HG02642 (cell line): ENCODE data around the gene LINC00632.
A peak's percentile ranks its signal among the peaks of the same experiment; 100 is the strongest.
"Not testable (repeated sequence)": the region's sequence is repeated elsewhere in the genome, so short reads cannot be mapped to it uniquely, and the experiment has no call there.

Source experiments
- ATAC-seq: cut with Tn5 transposase; IDR thresholded peaks from one replicate; pipeline ENCODE4 v1.9.1; 2021; ENCODE audit warnings: mild to moderate bottlenecking; ENCODE audit not compliant: unreplicated experiment, poor library complexity

Gene LINC00632

DNA sequence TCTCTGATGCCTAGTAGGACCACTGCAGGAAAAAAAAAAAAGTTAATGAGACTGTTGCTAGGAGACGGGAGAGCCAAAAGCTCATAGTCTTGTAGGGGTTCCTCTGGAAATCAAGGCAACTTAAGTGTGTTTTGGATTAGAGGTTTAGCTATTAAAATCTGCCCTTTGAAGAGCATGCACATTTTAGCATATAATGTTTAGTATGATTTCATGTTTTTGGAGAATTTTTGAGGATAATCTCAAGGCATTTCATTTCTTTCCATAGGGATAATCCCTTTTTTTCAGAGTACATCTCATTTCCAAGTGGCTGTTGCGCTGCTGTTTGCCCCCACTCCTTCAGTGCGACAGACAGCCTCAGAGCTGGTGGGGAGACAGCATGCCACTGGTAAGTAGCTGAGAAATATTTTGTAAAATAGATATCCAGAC is at the start of gene LINC00632:
Gene LINC00632, plus strand, starts transcription at position 339 of the 426 bp plus-strand sequence.
- ATAC-seq = no peak

DNA sequence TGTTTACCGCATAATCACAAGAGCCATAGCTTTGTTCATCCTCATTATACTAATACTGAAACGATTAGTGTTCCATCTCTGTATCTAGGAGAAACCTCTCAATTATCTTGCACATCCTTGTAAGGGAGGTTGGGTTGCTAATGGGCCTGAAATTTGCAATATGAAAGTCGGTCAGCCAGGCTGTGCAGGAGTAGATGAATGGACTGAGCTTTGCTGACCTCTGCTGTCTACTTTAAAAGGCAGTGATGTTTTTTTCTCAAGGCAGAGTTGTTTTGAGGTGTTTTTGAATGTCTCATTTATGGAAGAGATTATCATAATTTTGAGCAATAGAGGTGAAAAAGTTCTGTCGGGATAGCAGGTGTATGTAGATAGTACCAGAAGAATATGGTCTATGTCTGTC is 47.9 kb upstream of the LINC00632 start:
- no peak for ATAC-seq

DNA sequence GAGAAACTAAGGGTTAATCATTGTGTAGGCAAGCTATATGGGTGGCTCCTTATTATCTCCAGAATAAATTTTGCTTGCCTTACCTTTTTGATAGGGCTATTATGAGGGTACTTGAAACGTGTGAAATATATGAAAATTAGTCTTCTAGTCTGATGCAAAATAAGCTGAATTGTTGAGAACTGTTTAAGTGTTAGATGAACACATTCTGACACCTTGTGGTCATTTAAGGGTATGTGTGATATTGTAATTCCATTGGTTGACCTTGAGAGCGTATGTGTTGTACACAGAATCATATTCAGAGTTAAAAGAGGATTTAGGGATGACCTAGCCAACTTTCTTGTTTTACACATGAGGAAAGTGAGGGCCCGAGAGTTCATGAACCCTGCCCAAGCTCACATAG is 44.6 kb upstream of the LINC00632 start:
- ATAC-seq = no peak

DNA sequence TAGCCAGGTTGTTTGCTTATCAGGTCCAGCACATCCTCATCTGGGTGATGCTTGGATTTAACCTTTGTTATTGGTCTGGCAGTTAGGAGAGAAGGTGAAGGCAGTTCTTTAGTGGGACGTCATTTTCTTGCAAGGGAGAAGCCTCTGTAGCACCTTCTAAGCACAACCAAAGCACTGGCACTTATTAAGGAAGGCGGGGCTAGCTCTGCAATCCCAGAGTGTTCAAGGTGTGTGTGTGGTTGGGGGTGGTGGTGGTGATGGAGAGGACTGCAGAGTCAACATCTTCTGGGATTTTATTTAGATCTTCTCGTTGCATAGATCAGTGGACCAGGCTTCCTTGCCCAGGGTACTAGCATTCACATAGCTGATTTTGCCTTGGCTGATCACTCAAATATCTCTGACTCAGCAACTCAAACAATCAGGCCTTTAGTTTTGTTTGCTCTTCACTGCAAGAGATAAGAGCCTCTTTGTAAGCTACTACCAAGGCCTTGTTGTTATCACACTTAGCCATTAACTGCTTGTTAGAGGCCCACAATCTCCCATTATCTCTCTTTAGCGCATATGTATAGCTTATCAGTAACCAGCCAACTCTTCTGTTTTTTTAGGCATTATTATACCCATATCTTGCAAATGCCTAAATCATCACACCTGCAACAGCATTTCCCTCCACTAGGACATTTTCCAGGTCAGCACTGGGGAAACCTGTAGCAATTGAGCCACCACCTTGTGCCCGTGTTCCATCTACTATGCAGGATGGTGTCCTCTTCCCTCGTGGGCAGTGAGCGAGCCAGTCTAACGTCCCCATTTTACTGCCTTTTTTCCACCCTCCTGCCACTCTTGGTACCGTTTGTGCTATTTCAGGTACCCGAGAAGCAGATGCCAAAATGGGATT is 36.5 kb upstream of the LINC00632 start:
- ATAC-seq = no peak

DNA sequence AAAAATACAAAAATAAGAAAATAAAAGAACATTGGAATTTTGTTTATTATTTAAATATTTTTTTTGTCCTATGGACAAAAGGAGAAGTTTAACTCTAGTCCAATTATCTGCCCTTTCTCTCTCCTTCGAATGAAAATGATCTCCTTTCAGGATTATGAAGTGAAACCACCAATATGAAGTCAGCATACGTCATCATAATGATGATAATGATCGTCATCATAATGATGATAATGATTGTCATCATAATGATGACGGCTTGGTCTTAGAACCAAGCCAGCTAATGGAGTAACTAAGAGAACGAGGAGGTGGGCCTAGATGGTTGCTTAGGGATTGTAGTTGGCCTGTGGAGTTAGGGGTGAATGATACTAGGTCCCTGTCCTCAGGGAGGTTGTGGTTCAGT is 21.9 kb upstream of the LINC00632 start:
- no peak for ATAC-seq

DNA sequence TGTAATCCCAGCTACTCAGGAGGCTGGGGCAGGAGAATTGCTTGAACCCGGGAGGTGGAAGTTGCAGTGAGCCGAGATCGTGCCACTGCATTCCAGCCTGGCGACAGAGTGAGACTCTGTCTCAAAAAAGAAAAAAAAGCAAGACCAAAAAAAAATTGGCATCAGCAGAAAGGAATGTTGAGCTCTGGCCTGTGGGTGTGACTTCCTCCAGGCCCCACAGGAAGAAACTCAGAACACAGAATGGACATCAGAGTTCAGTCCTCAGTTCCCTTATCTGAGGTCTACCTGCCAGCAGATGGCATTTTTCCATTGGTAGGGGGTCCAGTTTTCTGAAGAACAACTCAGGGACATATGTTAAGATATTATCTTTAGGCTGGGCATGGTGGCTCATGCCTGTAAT is 18.0 kb upstream of the LINC00632 start:
- not testable (repeated sequence) for ATAC-seq

DNA sequence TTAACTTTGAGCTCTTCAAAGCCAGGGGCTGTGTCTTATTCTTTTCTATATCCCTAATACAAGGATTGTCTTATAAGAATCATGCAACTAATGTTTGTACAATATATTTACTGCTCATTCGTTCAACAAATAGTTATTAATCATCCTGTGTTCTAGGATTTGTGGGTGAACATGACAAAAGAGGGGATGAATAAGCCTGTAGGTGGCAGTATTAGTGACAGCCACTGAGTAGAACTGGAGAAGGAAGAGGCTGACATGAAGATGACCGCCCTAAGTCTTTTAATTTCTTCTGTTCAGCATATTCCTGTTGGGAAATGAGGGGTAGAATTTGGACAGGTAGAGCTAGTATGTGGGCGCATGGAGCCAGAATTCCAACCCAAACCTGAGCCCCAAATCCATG is 11.9 kb upstream of the LINC00632 start:
- ATAC-seq = no peak

DNA sequence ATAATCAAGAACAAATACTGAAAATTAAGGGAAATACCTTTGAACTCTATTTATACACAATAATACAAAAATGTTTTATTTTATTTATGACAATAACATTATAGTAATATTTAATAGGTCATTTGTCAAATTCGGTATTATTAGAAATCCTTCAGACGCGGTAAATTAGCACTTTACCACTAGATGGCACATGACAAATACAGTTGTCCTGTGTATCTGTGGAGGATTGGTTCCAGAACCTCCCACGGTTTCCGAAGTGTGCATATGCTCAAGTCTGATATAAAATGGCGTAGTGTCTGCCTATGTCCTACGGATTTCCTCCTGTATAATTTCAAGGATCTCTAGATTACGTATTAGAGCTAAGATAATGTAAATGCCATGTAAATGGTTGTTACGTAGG is 8.1 kb upstream of the LINC00632 start:
- ATAC-seq = no peak

DNA sequence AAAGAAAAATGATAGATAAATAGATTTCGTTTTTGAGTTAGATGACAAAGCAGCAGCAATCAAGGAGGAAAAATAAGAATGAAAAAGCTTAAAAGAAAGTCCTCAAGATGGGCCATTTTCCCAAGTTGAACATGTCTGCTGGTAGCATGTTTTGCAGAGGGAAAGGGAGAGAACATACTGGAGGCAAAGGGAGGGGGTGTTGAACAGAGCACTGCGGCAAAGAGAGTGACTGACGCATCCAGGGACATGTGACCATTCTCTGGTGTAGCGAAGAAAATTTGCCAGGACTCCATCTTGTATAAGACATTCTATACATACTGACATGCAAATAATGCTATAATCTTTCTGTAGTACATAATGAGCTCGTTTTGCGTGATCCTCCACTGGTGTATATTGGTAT is 1.2 kb downstream of the LINC00632 start:
- no peak for ATAC-seq

DNA sequence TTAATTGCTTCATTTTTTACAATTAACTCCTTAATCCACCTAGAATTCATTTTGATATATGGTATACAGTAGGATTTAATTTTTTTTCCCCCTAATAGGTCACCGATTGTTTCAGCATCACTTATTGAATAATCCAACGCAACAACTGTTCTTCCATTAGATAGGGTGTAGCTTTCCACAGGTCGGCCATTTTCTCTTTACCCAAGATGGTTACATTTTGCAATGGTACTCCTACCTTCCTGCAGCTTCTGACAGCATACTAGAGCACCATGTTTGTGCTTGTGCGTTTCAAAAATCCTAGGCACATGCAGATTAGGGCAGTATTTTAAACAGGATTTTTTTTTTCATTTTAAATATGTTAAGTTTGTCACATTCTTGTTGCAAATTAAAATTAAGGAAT is 2.3 kb downstream of the LINC00632 start:
- ATAC-seq = no peak

DNA sequence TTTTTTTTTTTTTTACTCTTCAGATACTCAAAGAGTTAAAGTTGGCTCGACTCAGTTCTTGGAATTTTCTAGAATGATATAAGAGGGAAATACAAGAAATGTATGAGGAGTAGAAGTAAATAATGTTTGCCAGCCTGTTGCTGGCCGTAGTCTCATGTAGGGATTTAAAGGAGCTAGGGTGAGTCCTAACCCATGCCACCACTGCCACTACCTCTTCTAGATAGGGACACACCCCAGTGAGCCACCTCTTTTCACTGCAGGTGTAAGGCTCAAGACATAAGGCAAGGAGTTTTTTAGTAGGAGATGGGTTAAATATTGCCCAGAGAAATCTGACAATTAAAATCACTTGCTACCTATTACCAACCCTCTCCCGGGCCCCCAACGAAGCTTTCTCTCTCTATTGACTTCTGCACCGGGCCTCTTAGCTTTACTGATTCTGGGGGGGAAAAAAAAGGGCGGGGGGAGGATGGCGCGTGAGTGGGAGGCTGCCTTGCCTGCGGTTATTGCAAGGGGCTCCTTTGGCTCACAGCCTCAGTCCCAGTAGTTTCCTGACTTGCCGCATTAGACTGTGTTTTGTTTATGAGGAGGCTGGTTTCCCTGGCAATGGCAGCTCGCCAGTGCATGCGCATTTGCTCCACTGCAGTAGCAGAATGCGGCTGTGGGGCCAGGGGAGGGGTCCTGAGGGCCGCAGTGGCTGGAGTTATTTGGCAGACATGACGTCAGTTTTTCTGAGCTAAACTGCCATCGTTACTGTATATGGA is 3.0 kb downstream of the LINC00632 start:
- ATAC-seq = no peak

DNA sequence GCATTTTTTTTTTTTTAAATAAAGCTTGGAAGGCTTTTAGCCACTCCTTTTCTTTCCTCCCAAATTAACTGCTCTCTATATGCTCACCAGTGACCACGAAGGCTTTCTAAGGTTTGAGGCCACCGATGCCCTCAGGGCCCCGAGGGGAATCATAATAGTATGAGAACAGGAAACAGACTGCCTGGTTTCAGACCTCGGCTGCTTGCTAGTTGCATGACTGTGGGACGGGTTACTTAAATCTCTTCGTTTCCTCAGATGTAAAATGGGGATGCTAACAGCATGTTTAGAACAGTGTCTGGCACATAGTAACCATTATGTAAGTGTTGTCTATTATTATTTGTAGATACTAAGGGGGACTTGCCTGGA is 3.6 kb downstream of the LINC00632 start:
- ATAC-seq = no peak

DNA sequence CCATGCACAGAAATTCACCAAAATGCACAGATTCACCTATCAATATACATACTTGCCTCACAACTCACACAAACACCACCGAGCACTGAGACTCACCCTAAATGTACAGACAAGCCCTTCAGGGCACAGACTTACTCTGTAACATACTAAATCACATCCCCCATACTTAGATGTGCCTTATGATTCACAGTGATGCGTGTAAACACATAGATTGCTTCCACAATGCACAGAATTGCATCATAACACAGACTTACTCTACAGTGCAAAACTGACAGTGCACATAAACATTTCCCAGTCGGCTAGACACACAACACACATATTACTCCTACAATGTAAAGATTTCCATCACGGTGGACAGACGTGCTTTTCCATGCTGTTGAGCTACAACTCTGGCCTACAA is 6.2 kb downstream of the LINC00632 start:
- no peak for ATAC-seq

DNA sequence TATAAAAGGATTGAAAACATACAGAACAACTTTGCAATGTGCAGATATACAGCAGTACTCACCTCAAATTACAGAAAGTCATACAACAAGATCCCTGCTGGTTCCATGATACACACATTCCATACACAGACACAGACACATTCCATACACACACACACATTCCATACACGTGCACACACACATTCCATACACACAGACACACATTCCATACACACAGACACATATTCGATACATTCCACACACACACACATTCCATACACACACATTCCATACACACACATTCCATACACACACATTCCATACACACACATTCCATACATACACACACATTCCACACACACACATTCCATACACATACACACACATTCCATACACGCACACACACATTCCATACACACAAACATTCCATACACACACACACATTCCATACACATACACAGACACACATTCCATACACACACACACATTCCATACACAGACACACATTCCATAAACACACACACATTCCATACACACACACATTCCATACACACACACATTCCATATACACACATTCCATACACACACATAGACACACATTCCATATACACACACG is 13.7 kb downstream of the LINC00632 start:
- no peak for ATAC-seq

DNA sequence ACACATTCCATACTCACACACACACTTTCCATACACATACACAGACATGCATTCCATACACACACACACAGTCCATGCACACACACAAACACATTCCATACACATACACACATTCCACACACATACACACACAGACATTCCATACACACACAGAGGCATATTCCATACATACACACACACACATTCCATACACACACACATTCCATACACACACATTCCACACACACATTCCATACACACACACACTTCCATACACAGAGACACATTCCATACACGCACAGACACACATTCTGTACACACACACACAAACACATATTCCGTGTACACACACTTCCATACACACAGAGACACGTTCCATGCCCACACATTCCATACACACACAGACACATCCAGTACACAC is 14.8 kb downstream of the LINC00632 start:
- no peak for ATAC-seq

DNA sequence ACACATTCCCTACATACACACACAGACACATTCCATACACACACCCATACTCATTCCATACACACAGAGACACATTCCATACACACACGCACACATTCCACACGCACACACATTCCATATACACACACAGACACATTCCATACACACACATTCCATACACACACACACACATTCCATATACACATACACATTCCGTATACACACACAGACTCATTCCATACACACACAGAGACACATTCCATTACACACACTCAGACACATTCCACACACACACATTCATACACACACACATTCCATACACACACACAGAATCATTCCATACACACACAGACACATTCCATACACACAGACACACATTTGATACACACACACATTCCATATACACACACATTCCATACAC is 15.2 kb downstream of the LINC00632 start:
- ATAC-seq = no peak

DNA sequence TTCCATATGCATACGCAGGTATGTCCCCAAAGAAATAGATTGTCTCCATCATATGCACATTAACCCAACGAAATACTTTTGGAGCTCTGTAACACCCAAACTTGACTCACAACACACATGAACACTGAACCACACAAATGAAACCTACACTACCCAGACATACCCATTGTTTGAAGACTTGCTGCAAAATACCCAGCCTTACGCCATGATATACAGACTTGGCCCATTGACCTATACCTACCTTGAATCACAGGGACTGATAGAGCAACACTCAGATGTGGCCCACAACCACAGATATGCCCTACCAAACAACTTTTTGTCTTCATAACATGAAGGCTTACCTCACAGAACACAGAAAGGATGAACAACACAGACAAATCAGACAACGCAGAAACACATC is 15.9 kb downstream of the LINC00632 start:
- no peak for ATAC-seq

DNA sequence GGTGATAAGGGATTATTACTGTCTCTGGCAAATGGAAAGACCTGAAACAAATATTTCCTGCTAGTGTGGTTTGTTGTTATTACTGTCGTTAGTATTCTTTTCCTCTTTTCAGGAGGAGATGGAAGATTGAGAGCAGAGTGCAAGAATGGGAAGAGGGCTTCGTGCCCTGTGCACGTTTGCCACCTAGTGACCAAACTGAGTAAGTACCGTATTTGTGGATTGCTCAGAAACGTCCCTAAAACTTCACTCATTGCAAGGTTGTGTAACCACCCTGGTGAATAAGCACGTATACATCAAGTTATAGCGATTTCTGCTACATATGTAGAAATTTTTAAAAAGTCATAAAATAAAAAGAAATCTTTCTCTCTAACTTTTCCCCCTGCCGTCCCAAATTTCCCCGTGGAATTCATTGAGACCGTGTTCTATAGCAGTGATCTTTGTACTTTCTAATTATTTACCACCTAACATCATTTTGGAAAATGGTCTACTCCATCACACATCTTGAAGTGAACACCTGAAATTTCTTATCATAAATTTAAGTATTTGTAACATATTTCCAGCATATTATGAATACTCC is 24.3 kb downstream of the LINC00632 start:
- peak; percentile 57 for ATAC-seq

DNA sequence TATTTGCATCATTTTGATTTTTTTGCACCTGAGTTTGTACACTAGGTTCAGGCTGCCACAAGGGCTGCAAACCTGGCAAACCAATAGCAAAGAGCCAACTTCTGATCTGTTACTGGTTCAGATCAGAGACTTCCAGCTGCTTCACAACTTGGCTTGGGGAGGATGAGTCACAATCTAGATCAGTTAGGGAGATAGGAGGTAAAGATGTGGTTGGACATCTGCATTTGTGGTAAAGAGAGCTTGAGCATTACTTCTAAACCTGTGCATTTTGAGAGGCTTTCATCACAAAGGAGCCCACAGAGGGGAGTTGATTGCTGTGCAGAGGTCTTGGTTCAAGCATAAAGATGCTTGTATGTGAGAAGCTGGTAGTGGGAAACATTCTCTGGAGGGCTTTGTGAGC is 34.5 kb downstream of the LINC00632 start:
- ATAC-seq = no peak

DNA sequence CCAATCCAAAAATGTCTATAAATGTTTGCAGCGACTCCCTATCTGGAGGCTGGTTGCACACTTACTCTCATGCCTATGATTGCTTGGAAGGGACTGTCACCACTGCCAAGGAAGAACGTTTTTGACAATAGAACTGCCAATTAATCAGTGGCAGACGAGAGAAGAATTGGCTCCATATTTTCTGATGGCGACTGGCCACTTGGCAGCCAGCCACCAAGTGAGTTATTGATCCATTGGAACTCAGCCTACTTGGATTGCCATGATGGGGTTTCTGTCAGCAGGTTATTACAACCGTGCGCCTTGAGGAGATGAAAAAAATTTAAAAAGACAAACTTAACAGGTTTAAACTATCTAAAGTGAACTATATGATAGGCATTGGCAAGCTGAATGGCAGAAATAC is 47.4 kb downstream of the LINC00632 start:
- no peak for ATAC-seq

DNA sequence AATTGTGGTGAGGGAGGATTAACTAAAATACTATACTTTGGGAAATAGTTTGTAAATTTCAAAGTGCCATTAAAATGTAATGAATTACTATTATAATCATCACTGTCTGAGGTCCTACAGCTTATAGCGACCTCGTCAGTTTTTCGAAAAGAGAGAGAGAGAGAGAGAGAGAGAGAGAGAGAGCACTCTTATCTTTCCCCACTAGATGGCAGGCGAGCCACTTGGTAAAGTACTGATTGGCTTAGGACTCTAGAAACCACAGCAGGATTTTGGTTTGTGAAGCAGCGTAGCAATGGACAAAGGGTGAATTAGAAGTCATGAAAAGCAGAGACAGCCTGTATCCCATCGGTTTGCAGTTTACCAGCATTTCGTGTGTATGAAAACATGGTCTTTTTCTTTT is 52.5 kb downstream of the LINC00632 start:
- ATAC-seq = no peak
